GM19395 (cell line): ENCODE measurements around the gene POTEE.
"Not testable (repeated sequence)": the region's sequence is repeated elsewhere in the genome, so short reads cannot be mapped to it uniquely, and the experiment has no call there.

Experiments
- ATAC-seq: cut with Tn5 transposase; IDR thresholded peaks from one replicate; pipeline ENCODE4 v1.9.1; 2021; ENCODE audit warnings: mild to moderate bottlenecking, moderate library complexity; ENCODE audit not compliant: unreplicated experiment

The POTEE gene

GRCh38 chr2:131209030-131209772 is at the start of gene POTEE:
TSS of gene POTEE (plus strand) at chr2:131209536. CDS start at chr2:131218403, 8,867 bp downstream.
- ATAC-seq, result not testable (repeated sequence)

- not testable (repeated sequence) for ATAC-seq
Observed at GRCh38 chr2:131165562-131165961, 43.8 kb upstream of the POTEE start.

- no peak for ATAC-seq
Observed at GRCh38 chr2:131168538-131168937, 40.8 kb upstream of the POTEE start.

GRCh38 chr2:131178050-131178449 is 31.3 kb upstream of the POTEE start:
- ATAC-seq, result not testable (repeated sequence)

GRCh38 chr2:131178721-131179418 is 30.5 kb upstream of the POTEE start:
- ATAC-seq, result not testable (repeated sequence)

GRCh38 chr2:131181451-131181850 is 27.9 kb upstream of the POTEE start:
- not testable (repeated sequence) for ATAC-seq

GRCh38 chr2:131193421-131193820 is 15.9 kb upstream of the POTEE start:
- not testable (repeated sequence) for ATAC-seq

GRCh38 chr2:131196186-131196585 is 13.2 kb upstream of the POTEE start:
- ATAC-seq, result not testable (repeated sequence)

GRCh38 chr2:131201098-131201497 is 8.2 kb upstream of the POTEE start:
- no peak for ATAC-seq

GRCh38 chr2:131207839-131208238 is 1.5 kb upstream of the POTEE start:
- not testable (repeated sequence) for ATAC-seq

GRCh38 chr2:131209773-131210104 is 403 bp downstream of the POTEE start:
- not testable (repeated sequence) for ATAC-seq

GRCh38 chr2:131210434-131211211 is 1.3 kb downstream of the POTEE start:
- ATAC-seq, result not testable (repeated sequence)

- ATAC-seq, result not testable (repeated sequence)
Observed at GRCh38 chr2:131217238-131217986, 8.1 kb downstream of the POTEE start.

GRCh38 chr2:131235543-131236449 is 26.5 kb downstream of the POTEE start:
- ATAC-seq, result not testable (repeated sequence)
